Activated T-cell treated with anti-CD3 and anti-CD28 coated beads for 48 hours (primary cell): ENCODE results near the gene ETFB.
"Not testable (repeated sequence)": the region's sequence is repeated elsewhere in the genome, so short reads cannot be mapped to it uniquely, and the experiment has no call there.

Experiments
- DNase-seq: peaks from one replicate; pipeline ENCODE4 v3.0.0-alpha.2; 2020; ENCODE audit warnings: low read depth

ETFB gene

DNA sequence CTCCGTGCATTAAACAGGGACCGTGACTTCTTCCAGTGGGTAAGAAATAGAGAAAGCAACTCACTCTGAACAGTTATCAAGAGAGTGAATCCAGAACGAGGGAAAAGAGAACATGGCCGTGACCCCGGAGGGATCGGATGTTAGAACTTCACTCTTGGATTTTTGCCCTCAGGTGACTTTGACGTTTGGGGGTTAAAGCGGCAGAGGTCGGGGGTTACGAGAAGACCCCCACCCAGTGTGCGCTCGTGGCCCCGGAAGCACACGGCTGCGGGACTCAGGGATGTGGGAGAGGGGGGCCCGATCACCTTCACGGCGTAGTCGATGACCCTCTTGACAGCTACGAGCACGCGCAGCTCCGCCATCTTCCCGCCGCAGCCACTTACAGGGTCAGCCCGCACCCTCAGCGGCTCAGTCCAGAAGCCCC, at the start of gene ETFB:
TSS of gene ETFB (minus strand) at position 424 of the 424 bp plus-strand sequence. CDS start at position 362, 62 bp downstream.
- no peak for DNase-seq

DNA sequence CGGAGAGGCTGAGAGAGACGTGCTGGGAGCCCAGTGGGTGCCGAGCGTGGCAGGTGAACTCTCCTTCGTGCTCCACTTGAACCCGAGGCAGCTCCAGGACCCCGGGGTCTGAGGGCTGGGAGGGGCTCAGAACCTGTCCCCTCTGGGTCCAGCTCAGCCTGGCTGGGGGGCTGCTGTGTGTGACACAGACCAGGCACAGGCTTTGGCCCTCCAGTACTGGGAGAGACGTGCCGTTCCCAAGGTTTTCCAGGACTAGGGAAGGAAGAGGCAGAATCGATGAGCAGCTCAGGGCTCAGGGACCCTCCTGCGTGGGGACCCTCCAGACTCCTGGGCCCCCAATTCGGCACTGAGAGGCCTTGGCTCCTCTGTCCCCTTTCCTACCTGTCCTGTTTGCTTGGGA, 49.0 kb upstream of the ETFB start:
- no peak for DNase-seq

DNA sequence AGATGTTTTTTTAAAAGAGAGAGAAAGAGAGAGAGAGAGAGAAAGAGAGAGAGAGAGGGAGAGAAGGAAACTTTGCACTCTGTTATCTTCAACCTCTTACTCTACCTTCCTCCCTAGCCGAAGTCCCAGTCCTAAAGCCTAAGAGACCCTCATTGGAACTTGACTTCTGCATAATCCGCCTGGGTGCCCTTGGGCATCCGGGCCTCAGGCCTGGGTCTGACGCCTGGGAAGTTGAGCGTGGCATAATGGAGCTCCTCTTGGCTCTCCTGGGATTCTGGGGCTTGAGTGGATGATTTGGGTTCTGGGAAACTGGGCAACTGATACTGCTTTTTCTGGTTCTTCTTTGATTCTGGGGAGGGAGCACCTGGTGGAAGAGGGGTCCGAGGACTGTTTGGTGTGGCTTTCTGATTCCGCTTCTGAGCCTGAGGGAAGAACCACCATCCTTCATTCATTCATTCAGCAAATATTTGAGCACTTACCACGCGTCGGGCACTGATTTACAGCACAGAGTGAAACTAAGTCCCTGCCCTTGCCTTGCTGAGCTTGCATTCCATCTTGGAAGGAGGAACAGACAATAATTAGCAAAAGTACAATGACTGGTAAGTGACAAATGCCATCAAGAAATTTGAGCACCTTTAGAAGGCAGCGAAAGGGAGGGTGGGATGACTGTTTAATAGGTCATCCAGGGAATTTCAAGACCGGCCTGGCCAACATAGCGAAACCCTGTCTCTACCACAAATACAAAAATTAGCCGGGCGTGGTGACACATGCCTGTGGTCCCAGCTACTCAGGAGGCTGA, 45.0 kb upstream of the ETFB start:
- DNase-seq, result no peak

DNA sequence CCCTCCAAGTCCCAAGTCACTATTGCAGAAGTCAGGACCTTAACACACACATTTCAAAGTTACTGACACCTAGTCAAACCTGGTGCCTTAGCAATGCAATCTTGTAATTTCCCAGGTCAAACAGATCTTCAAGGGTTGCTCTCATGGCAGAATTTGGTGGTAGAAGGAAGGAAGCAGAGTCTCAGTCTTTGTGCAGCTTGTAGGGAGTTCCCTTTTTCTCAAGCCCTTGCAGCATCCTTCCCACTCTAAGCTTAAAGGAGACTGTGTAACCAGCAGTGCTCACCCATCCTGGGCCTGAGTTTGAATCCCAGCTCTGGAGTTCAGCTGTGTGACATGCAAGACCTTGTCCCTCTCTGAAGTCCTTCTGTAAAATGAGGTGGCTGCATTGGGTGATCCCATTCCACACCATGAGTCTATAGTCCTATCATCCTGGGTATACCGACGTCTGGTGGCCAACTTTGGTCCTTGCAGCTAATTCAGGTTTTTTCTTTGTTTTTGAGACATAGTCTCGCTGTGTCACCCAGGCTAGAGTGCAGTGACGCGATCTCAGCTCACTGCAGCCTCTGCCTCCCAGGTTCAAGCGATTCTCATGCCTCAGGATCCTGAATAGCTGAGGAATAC, 41.4 kb upstream of the ETFB start:
- no peak for DNase-seq

DNA sequence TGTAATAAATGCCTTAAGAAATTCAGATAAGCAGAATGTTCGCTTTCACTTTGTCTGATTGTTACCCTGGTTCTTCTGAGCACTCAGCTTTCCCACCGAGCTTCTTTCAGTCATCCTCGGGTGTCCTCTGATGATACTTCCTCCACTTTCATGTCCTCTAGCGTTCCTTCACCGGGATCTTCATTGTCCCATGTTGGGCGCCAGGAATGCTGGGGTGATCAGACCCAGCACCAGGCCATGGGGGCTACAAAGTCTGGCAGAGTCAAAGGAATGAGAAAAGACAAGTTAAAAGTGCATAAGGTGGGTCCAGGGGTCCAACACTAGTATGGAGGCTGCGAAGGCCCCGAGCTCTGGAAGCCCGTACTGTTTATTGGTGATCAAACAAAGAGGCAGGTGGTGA, 35.9 kb upstream of the ETFB start:
- DNase-seq, result no peak

DNA sequence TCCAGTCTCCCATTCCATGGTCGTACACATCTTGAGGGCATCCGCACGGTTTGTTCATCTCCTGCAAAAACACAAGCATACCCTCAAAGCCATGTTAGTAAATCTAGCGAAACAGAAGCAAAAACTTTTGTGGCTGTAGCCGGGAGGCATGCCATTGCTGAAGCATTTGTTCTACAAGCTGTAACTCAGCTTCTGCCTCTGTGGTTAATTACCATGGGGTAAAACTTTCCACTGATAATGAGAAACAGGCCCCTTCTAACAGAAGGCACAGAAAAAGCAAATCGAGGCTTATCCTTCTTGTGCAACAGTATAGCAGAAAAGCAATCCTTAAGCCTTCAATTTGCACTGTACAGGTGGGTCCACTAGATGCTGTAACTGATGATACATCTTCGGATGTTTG, 33.7 kb upstream of the ETFB start:
- not testable (repeated sequence) for DNase-seq

DNA sequence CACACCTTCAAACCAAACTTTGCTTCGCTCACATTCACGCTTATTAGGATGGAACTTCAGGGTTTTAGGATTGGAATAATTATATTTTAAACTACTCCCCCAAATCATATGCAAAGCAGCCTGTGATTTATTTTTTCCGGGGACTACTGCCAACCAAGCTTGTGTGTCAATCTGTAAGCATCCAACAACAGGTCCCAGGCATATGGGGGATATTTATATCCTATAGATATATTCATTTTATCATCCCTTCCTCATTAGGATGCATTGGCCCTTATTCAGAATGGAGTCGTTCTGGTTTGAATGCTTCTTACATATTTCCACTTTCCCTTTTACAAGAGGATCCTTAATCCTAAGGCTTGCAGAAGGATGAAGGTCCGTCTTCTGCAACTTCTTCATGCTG, 33.0 kb upstream of the ETFB start:
- no peak for DNase-seq

DNA sequence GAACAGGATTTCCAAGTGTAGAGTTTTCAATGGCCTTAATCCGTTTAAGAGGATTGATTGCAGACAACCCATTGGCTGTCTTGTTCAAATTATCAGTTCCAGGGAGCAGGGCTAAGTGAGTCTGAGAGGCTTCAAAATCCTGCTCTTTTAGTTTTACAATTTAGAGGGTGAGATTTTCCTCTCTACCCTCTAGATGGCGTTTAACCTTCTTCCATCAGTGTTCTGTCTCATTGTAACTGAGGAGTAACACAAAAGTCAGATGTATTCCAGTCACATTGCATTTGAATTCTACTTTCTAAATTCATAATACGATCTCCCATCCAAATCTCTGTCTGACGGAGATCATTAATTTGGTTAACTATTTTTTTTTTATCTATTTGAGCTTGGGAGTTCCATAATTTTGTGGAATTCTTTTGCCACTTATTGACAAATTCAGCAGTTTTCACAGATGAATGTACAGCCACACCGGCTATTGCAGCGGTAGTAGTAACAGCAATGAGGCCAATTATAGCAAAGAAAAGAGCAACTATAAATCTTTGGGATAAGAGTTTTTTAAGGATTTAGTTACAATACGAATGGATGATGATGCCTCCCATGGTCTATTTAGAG, 32.0 kb upstream of the ETFB start:
- no peak for DNase-seq

DNA sequence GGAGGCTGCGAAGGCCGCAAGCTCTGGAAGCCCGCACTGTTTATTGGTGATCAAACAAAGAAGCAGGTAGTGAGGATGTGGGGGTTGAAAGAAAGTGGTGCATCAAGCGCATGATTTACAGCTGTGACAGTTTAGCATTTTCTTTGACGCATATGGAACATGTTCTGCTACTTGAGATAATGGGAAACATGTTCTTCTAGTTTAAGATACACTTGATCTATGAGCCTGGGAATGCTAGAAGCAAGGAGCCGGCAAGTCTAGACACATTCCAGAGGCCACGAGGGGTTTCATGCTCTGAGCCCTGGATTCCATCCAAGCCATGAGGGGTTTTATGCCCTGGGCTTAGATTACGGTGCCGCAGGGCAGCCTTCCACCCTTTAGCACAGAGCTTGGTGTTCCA, 31.3 kb upstream of the ETFB start:
- DNase-seq, result not testable (repeated sequence)

DNA sequence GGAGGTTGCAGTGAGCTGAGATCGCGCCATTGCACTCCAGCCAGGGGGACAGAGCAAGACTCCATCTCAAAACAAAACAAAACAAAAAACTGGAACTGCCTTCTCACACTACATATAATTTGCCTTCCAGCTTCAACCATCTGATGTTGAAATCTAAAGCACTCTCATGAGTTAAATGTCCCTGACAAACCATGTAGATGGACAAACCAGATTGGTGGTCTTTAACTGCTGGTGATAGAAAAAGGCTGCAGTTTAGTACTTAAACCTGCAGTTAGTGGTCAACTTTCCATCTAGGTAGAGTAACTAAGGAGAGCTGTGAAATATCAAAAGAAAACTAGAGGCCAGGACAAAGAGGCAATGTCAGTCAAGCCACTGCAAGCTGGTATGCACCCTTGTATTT, 30.0 kb upstream of the ETFB start:
- no peak for DNase-seq

DNA sequence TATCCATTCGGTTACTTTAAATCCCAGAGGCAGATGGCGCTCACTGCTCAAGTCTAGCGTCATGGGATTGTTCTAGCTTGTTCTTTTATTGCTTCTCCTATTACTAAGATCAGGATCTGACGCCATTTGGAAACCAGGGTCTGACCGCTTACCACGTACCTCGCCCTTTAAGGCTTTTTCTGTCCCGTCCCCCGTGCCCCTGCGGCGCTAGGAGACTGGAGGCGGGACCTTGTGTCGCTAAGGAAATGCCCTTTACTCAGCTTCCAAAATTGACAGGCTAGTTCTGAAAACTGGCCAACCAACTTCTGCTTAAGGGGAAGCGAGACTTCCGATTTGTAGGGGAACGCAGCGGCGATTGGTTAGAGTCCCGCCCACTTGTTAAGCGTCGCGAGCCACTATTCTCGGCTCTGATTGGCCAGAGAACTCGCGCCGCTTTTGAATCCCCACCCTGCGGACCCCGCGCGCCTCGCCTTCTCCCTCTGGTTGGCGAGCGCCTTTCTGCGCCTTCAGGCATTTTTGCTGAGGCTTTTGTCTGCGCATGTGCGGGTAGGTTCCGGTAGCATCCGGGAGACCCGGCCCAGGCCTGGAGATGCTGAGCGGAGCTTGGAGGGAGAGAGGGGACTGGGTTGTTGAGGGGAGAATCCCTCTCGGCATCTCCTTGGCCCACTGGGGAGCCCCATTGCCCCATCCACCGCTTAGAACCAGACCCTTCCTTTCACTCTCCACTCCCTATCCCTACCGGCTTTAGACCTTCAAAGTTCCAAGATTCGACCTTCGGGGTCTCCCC, 28.1 kb upstream of the ETFB start:
- DNase-seq, result peak; percentile 94

DNA sequence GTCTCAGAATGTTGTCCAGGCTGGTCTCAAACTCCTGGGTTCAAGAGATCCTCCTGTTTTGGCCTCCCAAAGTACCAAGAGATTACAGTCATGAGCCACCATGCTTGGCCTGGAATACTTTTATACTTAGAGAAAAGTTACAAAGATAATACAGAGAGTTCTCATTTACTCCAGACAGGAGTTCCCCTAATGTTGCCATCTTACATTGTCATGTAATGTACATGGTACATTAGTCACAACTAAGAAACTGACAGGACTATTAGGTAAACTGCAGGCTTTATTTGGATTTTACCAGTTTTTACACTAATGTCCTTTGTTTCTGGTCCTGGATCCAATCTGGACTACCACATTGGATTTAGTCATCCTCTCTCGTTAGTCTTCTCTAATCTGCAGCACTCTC, 26.5 kb upstream of the ETFB start:
- DNase-seq, result no peak

DNA sequence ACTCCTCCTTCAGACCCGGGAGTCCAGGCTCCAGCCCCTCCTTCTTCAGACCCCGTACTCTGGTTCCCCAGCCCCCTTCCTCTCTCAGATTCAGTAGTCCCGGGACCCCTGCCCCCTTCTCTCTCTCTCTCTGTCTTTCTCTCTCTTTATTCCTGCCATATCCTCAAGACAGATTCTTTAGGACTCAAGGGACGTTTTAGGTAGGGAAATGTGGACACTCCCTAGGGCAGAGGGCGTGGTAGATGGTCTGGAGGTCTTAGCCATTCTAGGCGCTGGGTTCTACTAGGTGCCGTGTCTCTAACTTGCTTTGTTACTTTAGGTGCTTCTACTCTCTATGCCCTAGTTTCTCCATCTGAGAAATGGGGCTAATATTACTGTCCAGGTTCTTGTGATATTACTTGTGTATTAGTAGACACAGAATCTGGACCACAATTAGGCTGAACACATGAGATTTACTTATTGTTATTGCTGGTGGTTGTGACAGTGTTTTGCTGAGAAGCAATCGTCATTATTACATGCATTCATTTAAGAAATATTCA, 25.0 kb upstream of the ETFB start:
- DNase-seq, result no peak

DNA sequence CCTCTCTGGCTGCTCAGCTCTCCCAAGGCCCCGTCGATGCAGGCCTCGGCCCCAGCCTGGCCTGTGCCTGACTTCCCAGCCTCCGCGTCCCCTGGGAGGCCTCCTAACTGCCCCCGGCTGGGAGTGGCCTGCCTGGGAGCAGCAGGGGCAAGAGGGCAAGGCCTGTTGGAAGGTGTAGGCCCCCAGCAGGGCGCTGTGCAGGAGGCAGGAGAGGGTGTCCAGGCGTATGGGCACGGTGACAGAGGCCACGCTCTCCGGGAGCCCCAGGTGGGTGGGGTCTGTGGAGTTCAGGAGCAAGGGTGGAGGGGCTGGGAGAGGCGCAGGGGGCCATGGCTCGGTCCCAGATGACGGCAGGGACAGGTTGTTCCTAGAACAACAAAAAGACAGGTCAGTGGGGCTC, 23.0 kb upstream of the ETFB start:
- DNase-seq, result no peak

DNA sequence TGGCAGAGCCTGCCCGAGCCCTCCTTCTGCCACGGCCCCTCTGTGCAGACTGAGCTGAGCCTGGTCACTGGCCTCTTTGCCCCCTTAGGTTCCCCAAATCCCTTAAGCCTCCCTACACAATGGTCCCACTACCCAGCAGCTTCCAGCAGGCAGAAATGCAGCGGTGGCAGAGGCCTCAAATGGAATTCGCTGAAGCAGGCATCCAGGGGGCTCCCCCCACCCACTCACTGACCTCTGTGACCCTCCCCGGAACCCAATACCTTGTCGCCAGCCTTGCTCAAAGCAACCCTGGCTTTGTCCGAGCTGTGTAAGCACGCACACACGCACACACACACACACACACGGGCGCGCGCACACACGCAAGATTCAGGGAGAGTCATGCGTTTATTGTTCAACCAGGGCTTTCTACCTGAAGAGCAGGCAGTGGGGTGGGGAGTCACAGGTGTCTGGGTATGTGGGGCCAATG, 21.8 kb upstream of the ETFB start, which contains the start of gene LIM2:
TSS of gene LIM2 (minus strand) at position 51 of the 466 bp plus-strand sequence. CDS start 531 bp downstream, outside the sequence.
- DNase-seq, result no peak

DNA sequence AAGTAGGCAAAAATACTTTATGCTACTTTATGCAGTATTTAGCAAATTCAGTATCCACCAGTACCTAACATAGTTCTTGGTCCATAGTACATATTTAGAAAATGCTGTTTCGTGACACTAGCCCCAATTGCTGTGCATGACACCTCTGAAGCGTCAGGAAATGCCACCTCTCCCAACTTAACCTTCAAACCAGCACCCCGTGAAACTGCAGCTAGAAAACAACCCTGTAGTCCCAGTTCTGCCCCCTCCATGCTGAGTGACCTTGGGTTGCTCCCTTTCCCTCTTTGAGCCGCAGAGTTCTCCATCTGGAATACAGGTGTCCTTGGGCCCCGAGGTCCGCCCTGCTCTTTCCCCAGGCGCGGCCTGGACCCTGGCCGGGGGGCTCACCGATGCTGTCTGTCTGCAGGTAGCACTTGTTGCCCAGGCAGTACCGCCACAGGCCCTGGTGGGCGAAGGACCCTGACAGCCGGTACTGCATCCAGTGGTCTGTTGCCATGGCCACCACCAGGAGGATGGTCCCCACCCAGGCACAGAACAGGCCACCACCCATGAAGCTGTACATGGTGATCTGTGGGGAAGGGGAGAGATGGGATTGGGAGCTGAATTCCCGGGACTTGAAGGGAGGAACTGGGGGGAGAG, 20.8 kb upstream of the ETFB start:
- DNase-seq, result no peak

DNA sequence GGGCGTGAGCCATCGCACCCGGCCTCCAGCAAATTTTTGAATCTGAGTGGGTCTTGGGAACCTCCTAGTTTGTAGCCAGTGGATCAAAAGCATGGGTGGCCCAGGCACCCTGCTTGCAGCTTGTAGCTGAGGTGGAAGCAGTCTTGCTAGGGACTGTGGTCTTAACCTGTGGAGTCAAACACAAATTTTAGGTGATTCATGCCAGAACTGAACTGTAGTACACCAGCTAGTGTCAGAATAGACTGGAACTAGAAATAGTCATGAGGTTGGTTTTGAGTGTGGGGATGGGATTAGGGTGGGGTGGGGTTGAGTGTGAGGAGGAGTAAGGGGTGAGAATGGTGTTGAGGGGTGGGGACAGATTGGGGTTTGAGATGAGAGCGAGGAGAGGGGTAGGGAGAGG, 15.8 kb upstream of the ETFB start:
- DNase-seq, result no peak

DNA sequence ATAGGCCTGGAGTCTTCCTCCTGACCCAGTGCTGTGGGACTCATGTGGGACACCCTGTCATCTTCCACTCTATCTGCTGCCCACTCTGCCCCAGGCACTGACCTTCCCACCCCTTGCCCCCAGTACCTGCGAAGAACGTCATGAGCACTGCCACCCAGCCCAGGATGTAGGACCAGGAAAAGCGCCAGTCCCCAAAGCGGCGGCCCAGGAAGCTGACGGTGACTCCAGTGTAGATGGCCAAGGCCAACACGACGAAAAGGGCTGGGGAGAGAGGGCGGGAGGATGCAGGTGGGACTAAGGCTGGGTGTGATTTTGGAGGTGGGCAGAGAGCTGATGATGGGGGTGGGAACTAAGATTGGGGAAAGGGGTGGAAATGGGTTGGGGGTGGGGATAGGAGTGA, 14.2 kb upstream of the ETFB start:
- DNase-seq, result no peak

DNA sequence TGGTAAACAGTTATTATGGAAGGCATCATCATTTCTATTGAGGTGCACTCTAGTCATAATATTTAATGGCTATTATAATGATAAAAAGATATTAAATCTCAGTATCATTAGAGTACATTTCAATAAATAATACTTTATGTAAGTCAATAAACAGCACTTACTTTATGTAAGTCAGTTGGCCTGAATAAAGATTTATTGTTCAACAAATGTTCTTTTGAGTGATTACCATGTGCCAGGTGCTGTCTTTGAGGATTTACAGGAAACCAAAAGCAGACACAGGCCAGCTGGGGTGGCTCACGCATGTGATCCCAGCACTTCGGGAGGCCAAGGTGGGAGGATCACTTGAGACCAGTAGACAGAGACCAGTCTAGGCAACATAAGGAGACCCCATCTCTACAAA, 11.2 kb upstream of the ETFB start:
- no peak for DNase-seq

DNA sequence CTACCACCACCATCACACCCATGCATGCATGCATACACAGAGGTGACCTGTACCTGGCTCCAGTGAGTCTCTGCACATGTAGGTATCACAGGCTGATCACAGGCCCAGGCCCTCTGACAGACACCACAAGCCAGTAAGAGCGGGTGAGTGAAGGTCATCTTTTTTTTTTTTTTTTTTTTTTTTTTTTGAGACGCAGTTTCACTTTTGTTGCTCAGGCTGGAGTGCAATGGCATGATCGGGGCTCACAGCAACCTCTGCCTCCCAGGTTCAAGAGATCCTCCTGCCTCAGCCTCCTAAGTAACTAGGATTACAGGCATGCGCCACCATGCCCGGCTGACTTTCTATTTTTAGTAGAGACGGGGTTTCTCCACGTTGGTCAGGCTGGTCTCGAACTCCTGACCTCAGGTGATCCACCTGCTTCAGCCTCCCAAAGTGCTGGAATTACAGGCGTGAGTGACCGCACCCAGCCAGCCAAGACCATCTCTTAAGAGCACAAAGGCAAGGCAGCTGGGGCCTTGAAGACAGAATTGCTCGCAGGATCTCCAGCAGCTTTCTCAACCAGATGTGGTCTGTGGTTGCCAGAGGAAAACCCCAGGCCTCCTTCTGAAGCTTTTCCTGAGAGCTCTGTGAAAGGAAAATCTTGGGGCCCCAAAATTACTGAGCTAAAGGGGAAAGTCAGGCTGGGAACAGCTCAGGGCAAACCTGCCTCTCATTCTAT, 9.5 kb upstream of the ETFB start:
- no peak for DNase-seq
